GM23338 (cell line): ENCODE results near the gene KAZN. TPM values are rescaled to one million over a fixed set of nuclear protein-coding genes. Genes with fewer than 3 reads are reported as not detected.

ENCODE experiments used
- ATAC-seq: fragments of 200-7000 bp; cut with Tn5 transposase; 3 replicates; pipeline ENCODE4 v1.9.1; 2020
- DNase-seq: peaks from one replicate; pipeline ENCODE4 v3.0.0-alpha.2; 2015; ENCODE audit warnings: low spot score
- H2AFZ ChIP-seq: fragments of 200-600 bp; sonication (generic); 2 replicates; pipeline ENCODE4 v1.8.0; 2016; ENCODE audit warnings: antibody characterized with exemption, mild to moderate bottlenecking, moderate library complexity
- H3F3A ChIP-seq: fragments of 200-600 bp; sonication (generic); replicated peaks from 2 replicates; pipeline ENCODE4 v1.8.0; 2017; ENCODE audit warnings: antibody characterized with exemption, mixed run types, low read depth
- H3K27ac ChIP-seq: fragments of 200-600 bp; sonication (generic); 2 replicates; pipeline ENCODE4 v1.6.1; 2016; ENCODE audit warnings: low read depth
- H3K27me3 ChIP-seq: fragments of 200-600 bp; sonication (generic); 2 replicates; pipeline ENCODE4 v1.8.0; 2016; ENCODE audit warnings: mild to moderate bottlenecking, mixed run types, moderate library complexity; ENCODE audit not compliant: insufficient read depth
- H3K36me3 ChIP-seq: fragments of 200-600 bp; sonication (generic); 2 replicates; pipeline ENCODE4 v1.8.0; 2016; ENCODE audit warnings: mild to moderate bottlenecking; ENCODE audit not compliant: insufficient read depth
- H3K4me1 ChIP-seq: fragments of 200-600 bp; sonication (generic); 2 replicates; pipeline ENCODE4 v1.8.0; 2016; ENCODE audit warnings: mild to moderate bottlenecking, moderate library complexity; ENCODE audit not compliant: insufficient read depth
- H3K4me2 ChIP-seq: fragments of 200-600 bp; sonication (generic); 2 replicates; pipeline ENCODE4 v1.7.1; 2017; ENCODE audit warnings: mixed run types
- H3K4me3 ChIP-seq: fragments of 200-600 bp; sonication (generic); 2 replicates; pipeline ENCODE4 v1.6.1; 2016; ENCODE audit warnings: mixed run types
- H3K79me2 ChIP-seq: fragments of 200-600 bp; sonication (generic); replicated peaks from 2 replicates; pipeline ENCODE4 v1.8.0; 2017; ENCODE audit warnings: mild to moderate bottlenecking; ENCODE audit not compliant: insufficient read depth
- H3K9me2 ChIP-seq: fragments of 200-600 bp; sonication (generic); 2 replicates; pipeline ENCODE4 v1.8.0; 2017; ENCODE audit not compliant: insufficient read depth
- H4K20me1 ChIP-seq: fragments of 200-600 bp; sonication (generic); replicated peaks from 2 replicates; pipeline ENCODE4 v1.8.0; 2017; ENCODE audit warnings: mild to moderate bottlenecking; ENCODE audit not compliant: insufficient read depth
- H3K27ac Mint-ChIP-seq: 2 replicates; pipeline ENCODE4 v1.8.0; 2020; ENCODE audit warnings: inconsistent platforms, mild to moderate bottlenecking, moderate library complexity, mixed read lengths
- H3K27me3 Mint-ChIP-seq: 3 replicates; pipeline ENCODE4 v1.8.0; 2022; ENCODE audit warnings: low read depth, mild to moderate bottlenecking, moderate library complexity, mixed read lengths, inconsistent platforms; ENCODE audit not compliant: insufficient read depth, poor library complexity
- H3K36me3 Mint-ChIP-seq: 3 replicates; pipeline ENCODE4 v1.8.0; 2021; ENCODE audit warnings: low read depth, mild to moderate bottlenecking, inconsistent platforms, moderate library complexity, mixed read lengths
- H3K4me1 Mint-ChIP-seq: 3 replicates; pipeline ENCODE4 v1.8.0; 2020; ENCODE audit warnings: mild to moderate bottlenecking, inconsistent platforms, mixed read lengths
- H3K4me3 Mint-ChIP-seq: 3 replicates; pipeline ENCODE4 v1.8.0; 2021; ENCODE audit warnings: moderate library complexity, mild to moderate bottlenecking, inconsistent platforms, mixed read lengths
- H3K9me3 Mint-ChIP-seq: 3 replicates; pipeline ENCODE4 v1.8.0; 2020; ENCODE audit warnings: moderate library complexity, mild to moderate bottlenecking, inconsistent platforms, mixed read lengths
- CREB1 ChIP-seq: fragments of 250-450 bp; sonication (Bioruptor Pico); IDR thresholded peaks from 2 replicates; pipeline ENCODE4 v1.5.0; 2020; ENCODE audit warnings: low read depth, mild to moderate bottlenecking, moderate library complexity
- CTCF ChIP-seq, 2 experiments: fragments of 200-600 bp in 1 of 2; sonication (generic) in 1 of 2; conservative IDR thresholded peaks; 2 replicates each; pipeline versions ENCODE4 v1.5.1 to v1.6.1; 2016 to 2017; ENCODE audit warnings: antibody characterized with exemption in 2 of 2, low read depth in 2 of 2, mild to moderate bottlenecking in 2 of 2, moderate library complexity in 1 of 2
- JUNB ChIP-seq: IDR thresholded peaks from one replicate; pipeline ENCODE4 v1.6.1; 2016; ENCODE audit warnings: antibody characterized with exemption; ENCODE audit not compliant: unreplicated experiment
- ZNF331 ChIP-seq: fragments of 250-450 bp; sonication (Bioruptor Pico); IDR thresholded peaks from 2 replicates; pipeline ENCODE4 v1.5.0; 2020; ENCODE audit warnings: low read depth, mild to moderate bottlenecking, moderate library complexity
- polyA plus RNA-seq: library from polyadenylated mRNA; unstranded; fragments of >200 nt; fragmentation: Nextera tagmentation; extraction: Ambion mirVana; gene quantifications from 2 replicates; pipeline ENCODE4 v1.2.1, GENCODE V29; 2016
- total RNA-seq: library from RNA; depleted of rRNA; stranded (reverse); fragments of >200 nt; shearing (Covaris generic); gene quantifications from 2 replicates; pipeline ENCODE4 v1.2.3, GENCODE V29; 2014
- TF ChIP-seq, protein P1 (sequence below): fragments of 250-450 bp; sonication (Bioruptor Pico); IDR thresholded peaks from 2 replicates; pipeline ENCODE4 v1.5.0; 2020; ENCODE audit warnings: mild to moderate bottlenecking, moderate library complexity
- TF ChIP-seq, protein P2 (sequence below): IDR thresholded peaks from 2 replicates; pipeline ENCODE4 v1.6.1; 2016; ENCODE audit warnings: antibody characterized with exemption

The KAZN gene
- total and polyA plus RNA-seq, 2 experiments from 2014 or later = 9.9 to 15.0 TPM

DNA sequence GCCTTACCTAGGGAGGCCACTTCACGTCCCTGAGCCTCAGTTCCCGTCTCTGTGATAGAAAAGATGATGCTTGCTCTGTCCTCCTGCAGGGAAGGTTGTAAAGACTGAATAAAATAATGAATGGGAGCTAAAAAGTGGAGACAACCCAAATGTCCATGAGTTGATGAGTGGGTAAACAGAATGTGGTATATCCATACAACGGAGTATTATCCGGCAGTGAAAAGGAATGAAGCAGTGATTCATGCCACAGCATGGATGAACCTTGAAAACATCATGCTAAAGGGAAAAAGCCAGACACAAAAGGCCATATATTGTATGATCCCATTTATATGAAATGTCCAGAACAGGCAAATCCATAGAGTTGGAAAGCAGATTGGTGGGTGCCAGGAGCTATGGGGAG lies 77.9 kb downstream of the KAZN start (continued):
- TF ChIP-seq, protein P1, sequence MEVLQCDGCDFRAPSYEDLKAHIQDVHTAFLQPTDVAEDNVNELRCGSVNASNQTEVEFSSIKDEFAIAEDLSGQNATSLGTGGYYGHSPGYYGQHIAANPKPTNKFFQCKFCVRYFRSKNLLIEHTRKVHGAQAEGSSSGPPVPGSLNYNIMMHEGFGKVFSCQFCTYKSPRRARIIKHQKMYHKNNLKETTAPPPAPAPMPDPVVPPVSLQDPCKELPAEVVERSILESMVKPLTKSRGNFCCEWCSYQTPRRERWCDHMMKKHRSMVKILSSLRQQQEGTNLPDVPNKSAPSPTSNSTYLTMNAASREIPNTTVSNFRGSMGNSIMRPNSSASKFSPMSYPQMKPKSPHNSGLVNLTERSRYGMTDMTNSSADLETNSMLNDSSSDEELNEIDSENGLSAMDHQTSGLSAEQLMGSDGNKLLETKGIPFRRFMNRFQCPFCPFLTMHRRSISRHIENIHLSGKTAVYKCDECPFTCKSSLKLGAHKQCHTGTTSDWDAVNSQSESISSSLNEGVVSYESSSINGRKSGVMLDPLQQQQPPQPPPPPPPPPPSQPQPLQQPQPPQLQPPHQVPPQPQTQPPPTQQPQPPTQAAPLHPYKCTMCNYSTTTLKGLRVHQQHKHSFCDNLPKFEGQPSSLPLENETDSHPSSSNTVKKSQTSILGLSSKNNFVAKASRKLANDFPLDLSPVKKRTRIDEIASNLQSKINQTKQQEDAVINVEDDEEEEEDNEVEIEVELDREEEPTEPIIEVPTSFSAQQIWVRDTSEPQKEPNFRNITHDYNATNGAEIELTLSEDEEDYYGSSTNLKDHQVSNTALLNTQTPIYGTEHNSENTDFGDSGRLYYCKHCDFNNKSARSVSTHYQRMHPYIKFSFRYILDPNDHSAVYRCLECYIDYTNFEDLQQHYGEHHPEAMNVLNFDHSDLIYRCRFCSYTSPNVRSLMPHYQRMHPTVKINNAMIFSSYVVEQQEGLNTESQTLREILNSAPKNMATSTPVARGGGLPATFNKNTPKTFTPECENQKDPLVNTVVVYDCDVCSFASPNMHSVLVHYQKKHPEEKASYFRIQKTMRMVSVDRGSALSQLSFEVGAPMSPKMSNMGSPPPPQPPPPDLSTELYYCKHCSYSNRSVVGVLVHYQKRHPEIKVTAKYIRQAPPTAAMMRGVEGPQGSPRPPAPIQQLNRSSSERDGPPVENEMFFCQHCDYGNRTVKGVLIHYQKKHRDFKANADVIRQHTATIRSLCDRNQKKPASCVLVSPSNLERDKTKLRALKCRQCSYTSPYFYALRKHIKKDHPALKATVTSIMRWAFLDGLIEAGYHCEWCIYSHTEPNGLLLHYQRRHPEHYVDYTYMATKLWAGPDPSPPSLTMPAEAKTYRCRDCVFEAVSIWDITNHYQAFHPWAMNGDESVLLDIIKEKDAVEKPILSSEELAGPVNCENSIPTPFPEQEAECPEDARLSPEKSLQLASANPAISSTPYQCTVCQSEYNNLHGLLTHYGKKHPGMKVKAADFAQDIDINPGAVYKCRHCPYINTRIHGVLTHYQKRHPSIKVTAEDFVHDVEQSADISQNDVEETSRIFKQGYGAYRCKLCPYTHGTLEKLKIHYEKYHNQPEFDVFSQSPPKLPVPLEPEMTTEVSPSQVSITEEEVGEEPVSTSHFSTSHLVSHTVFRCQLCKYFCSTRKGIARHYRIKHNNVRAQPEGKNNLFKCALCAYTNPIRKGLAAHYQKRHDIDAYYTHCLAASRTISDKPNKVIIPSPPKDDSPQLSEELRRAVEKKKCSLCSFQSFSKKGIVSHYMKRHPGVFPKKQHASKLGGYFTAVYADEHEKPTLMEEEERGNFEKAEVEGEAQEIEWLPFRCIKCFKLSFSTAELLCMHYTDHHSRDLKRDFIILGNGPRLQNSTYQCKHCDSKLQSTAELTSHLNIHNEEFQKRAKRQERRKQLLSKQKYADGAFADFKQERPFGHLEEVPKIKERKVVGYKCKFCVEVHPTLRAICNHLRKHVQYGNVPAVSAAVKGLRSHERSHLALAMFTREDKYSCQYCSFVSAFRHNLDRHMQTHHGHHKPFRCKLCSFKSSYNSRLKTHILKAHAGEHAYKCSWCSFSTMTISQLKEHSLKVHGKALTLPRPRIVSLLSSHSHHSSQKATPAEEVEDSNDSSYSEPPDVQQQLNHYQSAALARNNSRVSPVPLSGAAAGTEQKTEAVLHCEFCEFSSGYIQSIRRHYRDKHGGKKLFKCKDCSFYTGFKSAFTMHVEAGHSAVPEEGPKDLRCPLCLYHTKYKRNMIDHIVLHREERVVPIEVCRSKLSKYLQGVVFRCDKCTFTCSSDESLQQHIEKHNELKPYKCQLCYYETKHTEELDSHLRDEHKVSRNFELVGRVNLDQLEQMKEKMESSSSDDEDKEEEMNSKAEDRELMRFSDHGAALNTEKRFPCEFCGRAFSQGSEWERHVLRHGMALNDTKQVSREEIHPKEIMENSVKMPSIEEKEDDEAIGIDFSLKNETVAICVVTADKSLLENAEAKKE (CRISPR knock-in tag) = no peak
- TF ChIP-seq JUNB = no peak
- no peak for TF ChIP-seq CTCF (conservative IDR thresholded peaks at IDR 0.05; ENCODE audit: low read depth in 2 of 2)
- no peak for TF ChIP-seq CREB1
- TF ChIP-seq, protein P2, sequence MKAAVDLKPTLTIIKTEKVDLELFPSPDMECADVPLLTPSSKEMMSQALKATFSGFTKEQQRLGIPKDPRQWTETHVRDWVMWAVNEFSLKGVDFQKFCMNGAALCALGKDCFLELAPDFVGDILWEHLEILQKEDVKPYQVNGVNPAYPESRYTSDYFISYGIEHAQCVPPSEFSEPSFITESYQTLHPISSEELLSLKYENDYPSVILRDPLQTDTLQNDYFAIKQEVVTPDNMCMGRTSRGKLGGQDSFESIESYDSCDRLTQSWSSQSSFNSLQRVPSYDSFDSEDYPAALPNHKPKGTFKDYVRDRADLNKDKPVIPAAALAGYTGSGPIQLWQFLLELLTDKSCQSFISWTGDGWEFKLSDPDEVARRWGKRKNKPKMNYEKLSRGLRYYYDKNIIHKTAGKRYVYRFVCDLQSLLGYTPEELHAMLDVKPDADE = no peak

GRCh38 chr1:14677292-14677971 lies 78.9 kb downstream of the KAZN start:
- 0 out of 2 replicates have a peak, but pooled peaks cover 4% of the 10 kb centered on the region for H3K36me3 ChIP-seq
- H2AFZ ChIP-seq = no peak overlapping the region
- H3K27me3 Mint-ChIP-seq = peaks cover 7% of the 10 kb centered on the region
- no peak overlapping the region for H3K4me3 ChIP-seq
- H3K79me2 ChIP-seq = peaks cover 39% of the 10 kb centered on the region
- peaks cover 21% of the 10 kb centered on the region for H3K4me1 Mint-ChIP-seq
- H4K20me1 ChIP-seq = no peaks in the 10 kb centered on the region
- H3K4me2 ChIP-seq = no peak overlapping the region
- H3K27ac Mint-ChIP-seq = no peak overlapping the region
- H3F3A ChIP-seq = no peaks in the 10 kb centered on the region
- peaks cover 15% of the 10 kb centered on the region for H3K36me3 Mint-ChIP-seq
- H3K9me2 ChIP-seq = peaks cover 4% of the 10 kb centered on the region; the same call in 1 of the 2 replicates
- H3K4me1 ChIP-seq = peaks cover 18% of the 10 kb centered on the region
- DNase-seq = no peak
- no peak for ATAC-seq
- H3K27me3 ChIP-seq = no peaks in the 10 kb centered on the region
- peaks cover 12% of the 10 kb centered on the region for H3K9me3 Mint-ChIP-seq
- no peak overlapping the region for H3K4me3 Mint-ChIP-seq
- no peak for TF ChIP-seq ZNF331 (CRISPR knock-in tag)
- no peak overlapping the region for H3K27ac ChIP-seq
